H1 (cell line): ENCODE results near the gene MATR3. TPM values are rescaled to one million over a fixed set of nuclear protein-coding genes. Genes with fewer than 3 reads are reported as not detected.

ENCODE experiments used
- CHD7 ChIP-seq: fragments of 300-600 bp; sonication (generic); IDR thresholded peaks from 2 replicates; pipeline ENCODE4 v1.7.1; 2012; ENCODE audit warnings: low read length, moderate library complexity, mild to moderate bottlenecking, inconsistent platforms; ENCODE audit not compliant: insufficient replicate concordance
- CTCF ChIP-seq, 3 experiments: IDR thresholded peaks; 1 replicate in 2 of 3; 2 replicates in 1 of 3; pipeline versions ENCODE4 v1.5.1 to v1.6.1; 2011; ENCODE audit warnings: low read length in 3 of 3, mild to moderate bottlenecking in 3 of 3, inconsistent platforms in 2 of 3, low read depth in 1 of 3, moderate library complexity in 1 of 3; ENCODE audit not compliant: insufficient read depth in 1 of 3; ENCODE audit errors: control extremely low read depth in 1 of 3
- EZH2 ChIP-seq: fragments of 200-600 bp; sonication (generic); IDR thresholded peaks from 2 replicates; pipeline ENCODE4 v1.7.1; 2012; ENCODE audit warnings: low read depth, mild to moderate bottlenecking, moderate library complexity, low read length, inconsistent platforms; ENCODE audit not compliant: severe bottlenecking
- POLR2AphosphoS5 ChIP-seq: IDR thresholded peaks from 2 replicates; pipeline ENCODE4 v1.6.1; 2011; ENCODE audit warnings: low read depth, low read length
- RAD21 ChIP-seq, 2 experiments: IDR thresholded peaks in 1 of 2; conservative IDR thresholded peaks in 1 of 2; 2 replicates each; pipeline ENCODE4 v1.6.1; 2011; ENCODE audit warnings: low read depth in 2 of 2, low read length in 2 of 2, improper control_type of control experiment in 1 of 2, inconsistent platforms in 1 of 2, mild to moderate bottlenecking in 1 of 2, moderate library complexity in 1 of 2
- YY1 ChIP-seq: IDR thresholded peaks from 2 replicates; pipeline ENCODE4 v1.6.1; 2011; ENCODE audit warnings: low read depth, mild to moderate bottlenecking, low read length
- polyA plus RNA-seq, 7 experiments: library from polyadenylated mRNA; depleted of rRNA in 3 of 7; stranded (reverse) in 5 of 7; unstranded in 2 of 7; fragments of >200 nt in 5 of 7; fragments of 200-250 nt in 2 of 7; gene quantifications; 1 replicate in 5 of 7; 2 replicates in 1 of 7; 4 replicates in 1 of 7; pipeline versions ENCODE4 v1.2.1 to v1.2.3, GENCODE V29; 2011 to 2013; ENCODE audit warnings: missing spikeins in 2 of 7, mixed read lengths in 2 of 7
- total RNA-seq: library from RNA; stranded (reverse); fragmentation: NEBNext Ultra II Directional; extraction: Animal tissue kit (Norgen Biotek cat#: 25700); gene quantifications from 2 replicates; pipeline ENCODE4 v1.2.1, GENCODE V29; 2021

The MATR3 gene
- total and polyA plus RNA-seq, 2 of the 8 experiments (the other 6 are each of a cell fraction or from before 2014, with no cell fraction given), result 116 to 389 TPM

- TF ChIP-seq CHD7, result no peak
- peak; percentile 82 for TF ChIP-seq POLR2AphosphoS5
- no peak for TF ChIP-seq EZH2
- no peak for TF ChIP-seq RAD21 (IDR thresholded peaks at IDR 0.05 in 1 of 2, conservative IDR thresholded peaks at IDR 0.05 in 1 of 2; ENCODE audit: low read depth in 2 of 2, low read length in 2 of 2)
- TF ChIP-seq YY1, result no peak
- no peak for TF ChIP-seq CTCF (IDR thresholded peaks at IDR 0.05; ENCODE audit: control extremely low read depth in 1 of 3, insufficient read depth in 1 of 3, low read depth in 1 of 3, low read length in 3 of 3)
Observed at GRCh38 chr5:139295346-139296057, 2.0 kb downstream of the MATR3 start (continued).
